ENCODE measurements around the gene PSEN1.

The PSEN1 gene

GRCh38 chr14:73220634-73221033 lies 84.3 kb downstream of the PSEN1 start:
- no peak for DNase-seq (ENCODE audit: low spot score)

GRCh38 chr14:73221945-73222344 lies 85.6 kb downstream of the PSEN1 start:
- peak; percentile 52 for DNase-seq (ENCODE audit: low spot score)

- DNase-seq (ENCODE audit: low spot score), result no peak
Measured at GRCh38 chr14:73223049-73223448, 86.7 kb downstream of the PSEN1 start.

- DNase-seq (ENCODE audit: low spot score), result no peak
Measured at GRCh38 chr14:73225496-73225895, 89.2 kb downstream of the PSEN1 start.

- DNase-seq (ENCODE audit: low spot score), result peak; percentile 63
Measured at GRCh38 chr14:73227812-73228781, 91.8 kb downstream of the PSEN1 start.

GRCh38 chr14:73230051-73230450 lies 93.7 kb downstream of the PSEN1 start:
- no peak for DNase-seq (ENCODE audit: low spot score)

- DNase-seq (ENCODE audit: low spot score), result peak; percentile 47
Measured at GRCh38 chr14:73231981-73232851, 95.9 kb downstream of the PSEN1 start.

GRCh38 chr14:73232984-73233383 lies 96.7 kb downstream of the PSEN1 start:
- DNase-seq (ENCODE audit: low spot score), result no peak

GRCh38 chr14:73233564-73233963 lies 97.3 kb downstream of the PSEN1 start:
- no peak for DNase-seq (ENCODE audit: low spot score)

GRCh38 chr14:73234029-73234428 lies 97.7 kb downstream of the PSEN1 start:
- DNase-seq (ENCODE audit: low spot score), result no peak

- DNase-seq (ENCODE audit: low spot score), result no peak
Measured at GRCh38 chr14:73234586-73235394, 98.5 kb downstream of the PSEN1 start.

- DNase-seq (ENCODE audit: low spot score), result no peak
Measured at GRCh38 chr14:73235531-73236155, 99.3 kb downstream of the PSEN1 start.

GRCh38 chr14:73236157-73236556 lies 99.8 kb downstream of the PSEN1 start:
- DNase-seq (ENCODE audit: low spot score), result no peak

GRCh38 chr14:73236752-73237218 lies 100.5 kb downstream of the PSEN1 start:
- no peak for DNase-seq (ENCODE audit: low spot score)

GRCh38 chr14:73237219-73237785 lies 101.0 kb downstream of the PSEN1 start, which contains the start of gene PAPLN:
PAPLN (plus strand) TSS chr14:73237506; CDS start chr14:73239779, 2,273 bp downstream.
- no peak for DNase-seq (ENCODE audit: low spot score)

GRCh38 chr14:73237786-73238423 lies 101.6 kb downstream of the PSEN1 start:
- no peak for DNase-seq (ENCODE audit: low spot score)

- DNase-seq (ENCODE audit: low spot score), result no peak
Measured at GRCh38 chr14:73238424-73238852, 102.1 kb downstream of the PSEN1 start.

- DNase-seq (ENCODE audit: low spot score), result no peak
Measured at GRCh38 chr14:73238941-73239340, 102.6 kb downstream of the PSEN1 start.

- no peak for DNase-seq (ENCODE audit: low spot score)
Measured at GRCh38 chr14:73239393-73240241, 103.3 kb downstream of the PSEN1 start.

Measured in kidney capillary endothelial cell (primary cell).